SHP77 treated with DMSO at 0.1 percent for 48 hours (cell line): ENCODE data around the gene ZNF526.
A peak's percentile ranks its signal among the peaks of the same experiment; 100 is the strongest.
"Not testable (repeated sequence)": the region's sequence is repeated elsewhere in the genome, so short reads cannot be mapped to it uniquely, and the experiment has no call there.

Source experiments
- DNase-seq: peaks from one replicate; lab custom pipeline; 2025; lab: John Stamatoyannopoulos, UW

ZNF526 gene

GRCh38 chr19:42246922-42247639, 27.0 kb downstream of the ZNF526 start:
- DNase-seq, result no peak

- DNase-seq, result no peak
Measured at GRCh38 chr19:42247640-42248199, 27.6 kb downstream of the ZNF526 start.

- DNase-seq, result no peak
Measured at GRCh38 chr19:42248270-42249148, 28.4 kb downstream of the ZNF526 start.

GRCh38 chr19:42249149-42249750, 29.1 kb downstream of the ZNF526 start:
- no peak for DNase-seq

DNA sequence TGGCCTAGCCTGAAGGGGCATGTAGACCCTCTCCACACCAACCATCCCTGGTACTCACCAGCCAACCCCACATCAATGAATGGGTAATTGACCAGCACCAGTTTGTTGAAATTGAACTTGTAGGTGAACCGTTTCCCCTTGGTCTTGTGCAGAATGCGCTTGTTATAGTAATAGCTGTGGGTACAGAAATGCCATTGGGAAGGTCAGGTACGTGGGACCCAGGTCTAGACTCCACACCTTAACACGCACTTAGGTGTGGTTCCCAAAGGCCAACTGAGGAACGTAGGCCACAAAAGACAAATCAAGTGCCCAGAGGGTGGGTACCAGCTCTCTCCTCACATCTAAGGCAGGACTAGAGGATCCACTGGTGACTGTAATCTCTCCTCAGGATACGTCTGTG, 29.7 kb downstream of the ZNF526 start:
- no peak for DNase-seq

- DNase-seq, result no peak
Measured at GRCh38 chr19:42250183-42250665, 30.1 kb downstream of the ZNF526 start.

- no peak for DNase-seq
Measured at GRCh38 chr19:42250666-42251531, 30.8 kb downstream of the ZNF526 start.

- no peak for DNase-seq
Measured at GRCh38 chr19:42251572-42252358, 31.7 kb downstream of the ZNF526 start.

DNA sequence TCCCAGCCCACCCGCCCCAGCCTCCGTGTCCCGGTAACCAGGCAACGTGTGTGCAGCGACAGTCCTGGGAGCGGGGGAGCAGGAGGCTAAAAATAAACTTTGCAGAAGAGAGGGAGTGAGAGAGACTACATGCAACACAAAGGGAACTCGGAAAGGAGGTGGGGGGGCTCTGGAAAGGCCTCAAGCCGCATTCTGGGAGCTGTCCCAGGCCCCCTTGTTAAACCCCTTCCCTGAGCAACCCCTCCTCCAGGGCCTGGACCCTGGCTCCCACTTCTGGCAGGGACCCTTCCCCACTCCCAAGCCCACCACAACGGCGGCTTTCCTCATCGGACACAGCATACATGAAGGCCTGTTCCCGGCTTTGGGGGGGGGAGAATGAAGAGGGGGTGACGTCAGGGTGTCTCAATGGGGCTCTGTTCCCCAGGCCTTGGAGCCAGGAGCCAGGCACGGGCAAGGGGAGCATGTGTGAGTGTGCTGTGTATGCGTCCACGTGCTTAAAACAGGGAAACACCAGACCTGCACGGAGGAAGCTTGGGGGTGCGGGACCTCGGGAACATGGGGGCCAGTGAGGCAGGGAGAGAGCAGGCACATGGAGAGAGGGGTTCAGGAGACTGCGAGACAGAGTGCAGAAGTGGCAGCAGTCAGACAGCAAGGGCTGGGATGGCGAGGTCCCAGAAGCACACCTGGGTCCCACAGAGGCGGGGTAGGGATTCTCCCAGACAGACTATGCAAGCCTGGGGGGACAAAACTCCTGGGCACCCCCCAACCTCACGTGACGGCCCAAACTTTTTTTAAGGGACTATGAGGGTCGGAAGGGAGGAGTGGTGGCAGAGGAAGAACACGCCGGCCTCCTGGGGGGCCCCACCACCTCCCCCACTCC, 32.5 kb downstream of the ZNF526 start:
- DNase-seq, result no peak

DNA sequence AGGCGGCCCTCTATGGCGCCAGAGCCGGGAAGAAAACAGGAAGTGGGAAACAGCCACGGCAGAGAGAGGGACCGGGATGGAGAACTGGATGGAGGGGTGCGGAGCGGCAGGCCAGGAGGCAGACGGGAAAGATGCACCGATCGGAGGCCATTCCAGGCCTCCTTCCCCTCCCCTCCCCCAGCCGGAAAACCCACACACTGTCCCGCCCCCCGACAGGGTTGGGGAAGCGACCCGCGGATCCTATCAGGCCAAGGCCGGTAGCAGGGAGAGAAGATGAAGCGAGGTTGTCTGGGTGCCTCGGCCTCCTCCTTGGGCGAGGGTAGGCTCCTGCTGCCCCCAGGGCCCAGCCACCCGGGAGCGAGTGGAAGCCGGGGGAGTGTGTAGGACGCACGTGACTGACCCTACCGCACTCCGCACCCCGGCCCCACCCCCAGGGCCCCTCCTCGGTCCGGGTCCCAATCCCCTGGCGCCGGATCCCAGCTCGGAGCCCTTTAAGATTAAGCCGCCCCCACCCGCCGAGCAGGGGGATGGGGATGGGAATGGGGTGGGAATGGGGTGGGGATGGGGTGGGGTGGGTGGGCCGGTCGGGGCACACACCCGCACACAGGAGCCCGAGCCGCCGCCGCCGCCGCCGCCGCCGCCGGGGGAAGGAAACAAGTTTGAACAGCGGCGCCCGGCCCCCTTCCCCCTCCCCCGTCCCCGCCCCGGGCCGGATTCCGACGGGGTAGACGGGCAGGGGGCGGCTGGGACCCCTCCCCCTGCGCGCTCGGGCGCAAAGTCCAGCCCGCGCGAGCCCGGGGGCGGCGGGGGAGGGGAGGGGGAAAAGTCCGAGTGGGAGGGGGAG, 33.4 kb downstream of the ZNF526 start:
- DNase-seq, result no peak

DNA sequence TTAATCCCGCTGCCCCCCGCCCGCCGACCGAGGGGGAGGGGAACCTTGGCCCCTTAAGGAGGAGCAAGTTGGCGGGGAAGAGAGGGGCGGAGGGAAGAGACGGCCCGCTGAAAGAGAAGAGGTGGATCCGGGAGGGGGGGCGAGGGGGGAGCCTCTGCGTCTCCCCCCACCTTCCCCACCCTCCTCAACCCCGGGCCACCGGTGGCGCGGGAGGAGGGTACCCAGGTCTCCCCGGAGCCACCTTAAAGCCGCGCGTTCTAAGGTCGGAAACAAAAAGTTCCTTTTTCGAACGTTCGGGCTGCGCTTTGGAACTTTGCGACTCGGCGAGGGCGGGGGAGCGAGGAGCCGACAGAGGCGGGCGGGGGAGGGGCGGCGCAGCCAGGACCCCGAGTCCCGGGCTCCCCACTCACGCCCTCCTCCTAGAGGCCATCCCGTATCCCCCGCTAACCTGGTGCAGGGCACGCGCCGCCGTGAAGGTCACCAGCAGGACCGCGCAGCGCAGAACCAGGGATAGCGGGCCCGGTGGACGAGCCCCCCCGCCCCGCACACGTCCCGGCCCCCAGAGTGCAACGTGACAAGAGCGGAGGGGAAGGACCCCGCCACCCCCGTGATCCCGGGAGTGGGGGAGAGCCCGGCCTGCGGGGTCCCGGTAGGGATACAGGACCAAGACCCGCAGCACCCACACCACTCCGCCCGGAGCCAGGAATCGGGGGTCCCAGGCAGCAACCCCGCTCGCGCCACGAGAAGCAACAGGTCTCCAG, 34.2 kb downstream of the ZNF526 start:
- no peak for DNase-seq

GRCh38 chr19:42254850-42255765, 35.0 kb downstream of the ZNF526 start, which contains the start of gene ERF:
Gene ERF, minus strand, starts transcription at chr19:42255128. Its CDS starts 129 bp downstream, at chr19:42254999.
- peak; percentile 42 for DNase-seq

- no peak for DNase-seq
Measured at GRCh38 chr19:42255766-42256745, 35.9 kb downstream of the ZNF526 start.

DNA sequence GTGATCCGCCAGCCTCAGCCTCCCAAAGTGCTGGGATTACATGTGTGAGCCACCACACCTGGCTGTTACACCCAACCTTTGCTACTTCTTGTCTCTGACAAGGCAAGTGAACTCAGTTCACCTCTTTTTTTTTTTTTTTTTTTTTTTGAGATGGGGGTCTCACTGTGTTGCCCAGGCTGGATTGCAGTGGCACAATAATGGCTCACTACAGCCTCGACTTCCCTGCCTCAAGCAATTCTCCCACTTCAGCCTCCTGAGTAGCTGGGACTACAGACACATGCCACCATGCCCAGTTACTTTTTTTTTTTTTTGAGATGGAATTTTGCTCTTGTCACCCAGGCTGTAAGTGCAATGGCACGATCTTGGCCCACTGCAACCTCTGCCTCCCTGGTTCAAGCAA, 37.7 kb downstream of the ZNF526 start:
- not testable (repeated sequence) for DNase-seq

DNA sequence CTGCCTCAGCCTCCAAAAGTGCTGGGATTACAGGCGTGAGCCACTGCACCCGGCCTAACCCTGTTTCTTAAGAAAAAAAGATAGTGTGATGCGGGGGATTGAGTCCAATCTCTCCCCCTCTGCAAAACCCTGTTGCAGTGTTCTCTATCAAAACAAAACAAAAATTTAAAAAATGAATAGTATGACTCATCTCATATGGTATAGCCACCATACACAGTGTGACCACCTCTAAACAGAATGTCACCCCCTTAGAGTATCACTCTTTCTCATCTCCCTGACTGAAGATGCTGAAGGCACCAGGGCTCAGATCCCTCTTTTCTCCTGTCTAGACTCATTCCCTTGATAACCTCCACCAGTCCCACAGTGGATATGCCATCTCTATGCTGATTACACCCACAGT, 41.7 kb downstream of the ZNF526 start:
- DNase-seq, result no peak
